Skeletal muscle tissue (tissue), 4 donors: ENCODE data around the gene ADAM12. TPM values are rescaled to one million over a fixed set of nuclear protein-coding genes. Genes with fewer than 3 reads are reported as not detected.

Experiments used
- H3K27ac ChIP-seq: one replicate; pipeline ENCODE4 v1.7.0; 2013; ENCODE audit warnings: mild to moderate bottlenecking, low read depth, low read length, inconsistent platforms
- H3K27me3 ChIP-seq, 3 donors: one replicate each; pipeline ENCODE4 v1.7.0; 2013; ENCODE audit warnings: low read length in 3 of 3; ENCODE audit not compliant: control insufficient read depth in 3 of 3, insufficient read depth in 3 of 3
- H3K36me3 ChIP-seq, 3 donors: one replicate each; pipeline ENCODE4 v1.7.0; 2013; ENCODE audit warnings: low read length in 3 of 3; ENCODE audit not compliant: control insufficient read depth in 3 of 3, insufficient read depth in 3 of 3
- H3K4me1 ChIP-seq, 3 donors: one replicate each; pipeline ENCODE4 v1.7.0; 2013; ENCODE audit warnings: low read length in 3 of 3, mild to moderate bottlenecking in 3 of 3; ENCODE audit not compliant: control insufficient read depth in 3 of 3, insufficient read depth in 3 of 3
- H3K4me3 ChIP-seq, 3 donors: one replicate each; pipeline ENCODE4 v1.7.0; 2013; ENCODE audit warnings: low read length in 3 of 3
- H3K9ac ChIP-seq, 3 donors: one replicate each; pipeline ENCODE4 v1.7.0; 2013; ENCODE audit warnings: low read length in 3 of 3, mild to moderate bottlenecking in 3 of 3, moderate library complexity in 2 of 3, low read depth in 1 of 3
- H3K9me3 ChIP-seq, 3 donors: one replicate each; pipeline ENCODE4 v1.7.0; 2013; ENCODE audit warnings: low read length in 3 of 3; ENCODE audit not compliant: control insufficient read depth in 3 of 3
- total RNA-seq: library from RNA; depleted of rRNA; stranded (reverse); fragments of >200 nt; gene quantifications from one replicate; pipeline ENCODE4 v1.2.3, GENCODE V29; 2014
- donor health status: Osteomylitis.

The ADAM12 gene
- total RNA-seq, 1 donor from 2014 or later, result 13.0 TPM

GRCh38 chr10:126405239-126405775 is 17.0 kb upstream of the ADAM12 start:
- Histone ChIP-seq H3K4me3 (no peak overlapping the region), H3K9me3 (no peaks in the 10 kb centered on the region), H3K27me3 (peaks cover 0 to 2% (median 0%) of the 10 kb centered on the region in 3 donors), H3K9ac (no peak overlapping the region), H3K27ac (no peak overlapping the region), H3K36me3 (no peaks in the 10 kb centered on the region), H3K4me1 (no peaks in the 10 kb centered on the region)

- Histone ChIP-seq H3K9ac (no peak overlapping the region), H3K27ac (no peak overlapping the region), H3K27me3 (peaks cover 0 to 2% (median 0%) of the 10 kb centered on the region in 3 donors), H3K9me3 (no peaks in the 10 kb centered on the region), H3K4me3 (no peak overlapping the region), H3K4me1 (no peaks in the 10 kb centered on the region), H3K36me3 (no peaks in the 10 kb centered on the region)
These were observed 14.7 kb upstream of the ADAM12 start for GRCh38 chr10:126402721-126403695.

GRCh38 chr10:126400641-126401040 is 12.4 kb upstream of the ADAM12 start:
- no peak overlapping the region for H3K27ac ChIP-seq
- H3K4me1 ChIP-seq, result no peaks in the 10 kb centered on the region
- H3K9me3 ChIP-seq, result no peaks in the 10 kb centered on the region
- no peak overlapping the region for H3K9ac ChIP-seq
- peaks cover 0 to 2% (median 0%) of the 10 kb centered on the region in 3 donors for H3K27me3 ChIP-seq
- no peaks in the 10 kb centered on the region for H3K36me3 ChIP-seq
- H3K4me3 ChIP-seq, result no peak overlapping the region

DNA sequence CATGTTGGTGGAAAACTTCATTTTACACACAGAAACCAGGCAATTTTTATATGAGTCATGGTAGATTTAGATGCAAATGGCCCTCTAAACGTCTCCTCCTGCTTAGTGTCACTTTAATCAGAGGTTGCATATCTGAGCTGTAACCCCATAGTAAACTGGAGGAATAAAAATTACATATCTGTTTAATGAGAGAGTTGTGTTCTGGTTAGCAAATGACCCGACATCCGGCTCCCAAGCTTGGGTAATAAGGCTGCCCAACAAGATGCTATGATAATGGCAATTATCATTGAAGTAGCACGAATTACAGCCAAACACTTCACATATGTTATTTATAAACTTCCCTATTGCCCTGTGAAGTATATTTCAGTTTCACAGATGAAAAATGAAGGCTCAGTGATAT is 10.6 kb upstream of the ADAM12 start:
- no peak overlapping the region for H3K27ac ChIP-seq
- H3K36me3 ChIP-seq, result no peaks in the 10 kb centered on the region
- no peak overlapping the region for H3K9ac ChIP-seq
- H3K4me1 ChIP-seq, result no peaks in the 10 kb centered on the region
- H3K4me3 ChIP-seq, result no peak overlapping the region
- H3K9me3 ChIP-seq, result no peaks in the 10 kb centered on the region
- peaks cover 0 to 2% (median 0%) of the 10 kb centered on the region in 3 donors for H3K27me3 ChIP-seq

GRCh38 chr10:126398383-126398743 is 10.1 kb upstream of the ADAM12 start:
- no peaks in the 10 kb centered on the region for H3K27me3 ChIP-seq
- peak overlapping the region; percentile 4 for H3K27ac ChIP-seq
- H3K9ac ChIP-seq, result no peak overlapping the region
- H3K9me3 ChIP-seq, result no peaks in the 10 kb centered on the region
- H3K36me3 ChIP-seq, result no peaks in the 10 kb centered on the region
- no peak overlapping the region for H3K4me3 ChIP-seq
- no peaks in the 10 kb centered on the region for H3K4me1 ChIP-seq

DNA sequence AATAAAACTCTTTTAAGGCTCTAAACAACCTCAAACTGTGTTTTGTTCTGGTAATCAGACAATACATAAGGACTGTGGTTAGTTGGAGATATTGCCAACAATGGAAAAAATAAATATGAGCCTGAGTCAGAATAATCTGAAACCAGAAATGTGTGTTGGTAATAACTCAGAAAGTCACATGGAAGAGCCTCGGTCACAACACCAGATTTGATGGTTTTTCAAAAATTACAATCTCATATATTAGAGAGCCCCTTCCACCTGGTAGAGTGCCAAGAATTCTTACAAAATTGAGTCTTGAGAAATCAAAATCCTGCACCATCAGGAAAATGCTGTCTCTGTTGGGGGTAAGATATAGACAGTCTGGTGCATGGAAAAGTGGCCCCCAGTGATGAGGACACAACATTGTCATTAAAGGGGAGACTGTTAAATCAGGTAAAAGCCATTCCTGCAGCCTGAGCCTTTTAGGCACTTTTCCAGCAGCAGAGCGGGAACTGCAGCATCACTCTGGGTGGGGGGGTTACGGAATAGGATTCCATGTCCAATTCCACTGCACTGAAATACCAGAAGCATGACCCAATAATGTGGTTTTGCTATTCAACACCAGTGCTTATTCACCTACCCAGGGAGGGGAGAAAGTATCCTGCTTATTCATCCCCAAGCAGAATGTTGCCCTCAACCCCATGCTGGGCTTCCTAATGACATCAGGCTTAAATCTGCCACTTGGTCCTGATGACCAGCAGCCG is 9.5 kb upstream of the ADAM12 start:
- H3K4me1 ChIP-seq, result no peaks in the 10 kb centered on the region
- H3K4me3 ChIP-seq, result no peak overlapping the region
- peak overlapping the region; percentile 4 for H3K27ac ChIP-seq
- H3K9ac ChIP-seq, result no peak overlapping the region
- H3K36me3 ChIP-seq, result no peaks in the 10 kb centered on the region
- H3K9me3 ChIP-seq, result no peaks in the 10 kb centered on the region
- no peaks in the 10 kb centered on the region for H3K27me3 ChIP-seq

GRCh38 chr10:126397156-126397555 is 8.9 kb upstream of the ADAM12 start:
- Histone ChIP-seq H3K9me3 (no peaks in the 10 kb centered on the region), H3K4me1 (no peaks in the 10 kb centered on the region), H3K27ac (no peak overlapping the region), H3K9ac (no peak overlapping the region), H3K4me3 (no peak overlapping the region), H3K27me3 (no peaks in the 10 kb centered on the region), H3K36me3 (no peaks in the 10 kb centered on the region)

DNA sequence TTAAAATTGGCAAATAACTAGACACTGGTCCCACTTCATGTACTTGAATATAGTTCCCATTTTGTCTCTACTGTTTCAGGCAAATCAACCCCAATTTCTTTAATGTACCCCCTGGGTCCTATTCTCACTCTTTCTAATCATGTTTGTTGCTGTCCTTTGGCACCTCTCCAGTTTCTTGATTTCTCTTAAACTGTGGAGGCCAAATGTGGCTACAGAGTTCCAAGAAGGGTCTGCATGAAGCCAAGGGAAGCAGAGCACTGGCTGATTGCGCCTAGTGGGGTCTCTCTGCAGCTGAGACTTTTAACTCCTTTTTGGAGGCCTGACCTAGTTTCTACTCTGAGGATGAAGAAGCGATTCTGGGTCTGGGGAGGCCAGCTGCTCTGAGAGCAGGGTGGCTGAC is 6.7 kb upstream of the ADAM12 start:
- Histone ChIP-seq H3K4me3 (no peak overlapping the region), H3K27me3 (no peaks in the 10 kb centered on the region), H3K9ac (no peak overlapping the region), H3K9me3 (no peaks in the 10 kb centered on the region), H3K36me3 (no peaks in the 10 kb centered on the region), H3K27ac (no peak overlapping the region), H3K4me1 (no peaks in the 10 kb centered on the region)

DNA sequence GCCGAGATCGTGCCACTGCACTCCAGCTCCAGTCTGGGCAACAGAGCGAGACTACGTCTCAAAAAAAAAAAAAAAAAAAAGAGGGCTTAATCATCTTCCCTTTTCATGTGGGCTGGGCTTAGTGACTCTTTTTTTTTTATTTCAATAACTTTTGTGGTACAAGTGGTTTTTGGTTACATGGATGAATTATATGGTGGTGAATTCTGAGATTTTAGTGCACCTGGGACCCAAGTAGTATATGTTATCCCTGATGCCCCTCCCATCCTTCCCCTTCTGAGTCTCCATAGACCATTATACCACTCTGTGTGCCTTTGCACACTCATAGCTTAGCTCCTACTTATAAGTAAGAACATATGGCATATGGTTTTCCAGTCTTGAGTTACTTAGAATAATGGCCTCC is 4.8 kb upstream of the ADAM12 start:
- Histone ChIP-seq H3K4me3 (no peak overlapping the region), H3K9ac (no peak overlapping the region), H3K27me3 (peaks cover 0 to 11% (median 0%) of the 10 kb centered on the region in 3 donors), H3K27ac (no peak overlapping the region), H3K9me3 (no peaks in the 10 kb centered on the region), H3K4me1 (no peaks in the 10 kb centered on the region), H3K36me3 (no peaks in the 10 kb centered on the region)

DNA sequence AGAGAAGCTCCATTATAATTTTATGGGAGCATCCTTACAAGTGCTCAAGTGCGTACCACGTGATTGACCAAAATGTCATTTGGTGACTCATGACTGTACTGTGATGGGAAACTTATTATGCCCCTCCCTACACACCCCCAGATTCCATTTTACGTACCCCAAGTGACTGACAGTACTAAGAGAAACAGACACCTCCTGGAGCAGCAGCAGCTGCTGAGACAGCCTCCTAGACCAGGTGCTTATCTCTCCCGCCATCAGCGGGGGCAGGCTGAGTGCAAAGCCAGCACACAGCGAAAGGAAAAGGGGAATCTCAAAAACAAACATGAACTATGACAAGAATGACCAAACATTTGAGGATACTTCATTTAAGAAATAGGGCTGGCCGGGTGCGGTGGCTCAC is 4.2 kb upstream of the ADAM12 start:
- Histone ChIP-seq H3K36me3 (no peaks in the 10 kb centered on the region), H3K27me3 (peaks cover 0 to 16% (median 0%) of the 10 kb centered on the region in 3 donors), H3K4me3 (no peak overlapping the region), H3K27ac (no peak overlapping the region), H3K9me3 (no peaks in the 10 kb centered on the region), H3K4me1 (peaks cover 0 to 3% (median 0%) of the 10 kb centered on the region in 3 donors), H3K9ac (no peak overlapping the region)
